AG08395 (cell line): ENCODE results near the gene TBC1D9B.
"Not testable (repeated sequence)": the region's sequence is repeated elsewhere in the genome, so short reads cannot be mapped to it uniquely, and the experiment has no call there.

ENCODE experiments used
- DNase-seq: peaks from one replicate; pipeline ENCODE4 v3.0.0; 2012; ENCODE audit warnings: mixed read lengths, low spot score

Gene TBC1D9B

DNA sequence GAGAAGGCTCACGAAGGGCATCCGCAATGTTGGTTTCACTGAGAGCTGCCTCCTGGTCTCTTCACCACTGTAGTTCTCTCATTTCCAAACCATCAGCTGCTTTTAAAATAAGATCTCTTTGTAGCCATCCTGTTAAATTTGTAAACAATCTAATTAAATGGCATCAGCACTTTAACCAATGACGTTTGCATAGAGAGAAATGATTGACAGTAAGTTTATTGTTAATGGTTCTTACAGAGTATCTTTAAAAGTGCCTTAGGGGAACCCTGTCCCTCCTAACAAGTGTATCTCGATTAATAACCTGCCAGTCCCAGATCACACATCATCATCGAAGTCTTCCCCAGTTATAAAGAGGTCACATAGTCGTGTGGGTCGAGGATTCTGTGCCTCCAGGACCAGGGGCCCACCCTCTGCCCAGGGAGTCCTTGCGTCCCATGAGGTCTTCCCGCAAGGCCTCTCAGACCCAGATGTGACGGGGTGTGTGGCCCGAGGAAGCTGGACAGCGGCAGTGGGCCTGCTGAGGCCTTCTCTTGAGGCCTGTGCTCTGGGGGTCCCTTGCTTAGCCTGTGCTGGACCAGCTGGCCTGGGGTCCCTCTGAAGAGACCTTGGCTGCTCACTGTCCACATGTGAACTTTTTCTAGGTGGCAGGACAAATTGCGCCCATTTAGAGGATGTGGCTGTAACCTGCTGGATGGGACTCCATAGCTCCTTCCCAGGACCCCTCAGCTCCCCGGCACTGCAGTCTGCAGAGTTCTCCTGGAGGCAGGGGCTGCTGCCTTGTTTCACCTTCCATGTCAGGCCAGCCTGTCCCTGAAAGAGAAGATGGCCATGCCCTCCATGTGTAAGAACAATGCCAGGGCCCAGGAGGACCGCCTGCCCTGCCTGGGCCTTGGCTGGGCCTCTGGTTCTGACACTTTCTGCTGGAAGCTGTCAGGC is 70.4 kb downstream of the TBC1D9B start:
- no peak for DNase-seq

- no peak for DNase-seq
Observed at GRCh38 chr5:179836225-179837019, 71.3 kb downstream of the TBC1D9B start.

DNA sequence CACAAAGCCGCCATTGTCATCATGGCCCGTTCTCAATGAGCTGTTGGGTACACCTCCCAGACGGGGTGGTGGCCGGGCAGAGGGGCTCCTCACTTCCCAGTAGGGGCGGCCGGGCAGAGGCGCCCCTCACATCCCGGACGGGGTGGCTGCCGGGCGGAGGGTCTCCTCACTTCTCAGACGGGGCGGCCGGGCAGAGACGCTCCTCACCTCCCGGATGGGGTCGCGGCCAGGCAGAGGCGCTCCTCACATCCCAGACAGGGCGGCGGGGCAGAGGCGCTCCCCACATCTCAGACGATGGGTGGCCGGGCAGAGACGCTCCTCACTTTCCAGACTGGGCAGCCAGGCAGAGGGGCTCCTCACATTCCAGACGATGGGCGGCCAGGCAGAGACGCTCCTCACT is 72.8 kb downstream of the TBC1D9B start:
- not testable (repeated sequence) for DNase-seq

- DNase-seq, result no peak
Observed at GRCh38 chr5:179834120-179834519, 73.6 kb downstream of the TBC1D9B start.

DNA sequence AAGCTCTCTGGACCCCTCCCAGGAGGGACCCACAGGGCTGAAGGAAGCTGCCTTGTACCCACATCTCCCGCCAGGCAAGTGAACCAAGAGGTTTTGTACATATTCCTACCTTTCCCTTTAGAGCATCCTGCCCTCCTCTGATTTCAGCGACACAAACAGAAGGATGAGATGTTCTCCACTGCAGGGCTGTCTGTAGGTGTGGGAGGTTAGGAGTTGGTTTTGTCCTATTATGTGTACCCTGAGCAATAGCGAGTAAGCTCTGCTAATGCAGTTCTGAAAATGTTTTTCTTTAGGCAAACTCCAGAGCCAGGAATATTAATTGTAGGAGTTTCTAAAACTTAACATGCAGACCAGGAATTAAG is 74.0 kb downstream of the TBC1D9B start:
- no peak for DNase-seq

- DNase-seq, result no peak
Observed at GRCh38 chr5:179833056-179833708, 74.5 kb downstream of the TBC1D9B start.

DNA sequence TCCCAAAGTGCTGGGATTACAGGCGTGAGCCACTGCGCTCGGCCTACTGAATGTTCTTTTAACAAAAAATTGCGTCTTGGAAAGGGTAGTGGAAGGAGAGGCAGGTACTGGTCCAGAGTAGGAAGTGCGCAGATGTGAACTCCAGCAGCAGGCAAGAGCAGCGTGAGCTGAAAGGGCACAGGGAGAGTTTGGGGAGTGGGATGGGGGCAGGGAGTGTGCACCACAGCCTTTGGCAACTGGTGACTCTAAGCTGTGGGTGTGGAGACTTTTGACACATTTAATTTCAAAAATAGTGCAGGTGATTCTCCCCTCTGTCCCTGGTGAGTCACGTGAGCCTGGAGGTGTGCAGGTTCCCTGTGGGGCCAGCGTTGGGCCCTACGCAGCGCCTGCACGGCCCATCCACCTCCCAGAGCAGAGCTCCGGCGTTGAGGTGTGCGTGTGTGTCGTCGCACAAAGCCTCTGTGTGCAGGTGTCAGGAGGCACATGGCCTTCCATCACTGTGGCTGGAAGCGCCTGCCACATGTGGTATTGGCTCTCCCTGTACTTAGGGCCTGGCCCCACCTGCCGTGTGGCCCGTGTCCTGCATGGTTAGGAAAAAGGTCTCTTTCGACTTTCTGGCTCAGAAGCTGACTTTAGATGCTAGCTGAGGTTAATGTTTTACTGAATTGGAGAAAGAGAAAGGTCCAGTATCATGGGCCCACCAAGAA is 75.5 kb downstream of the TBC1D9B start:
- DNase-seq, result no peak

DNA sequence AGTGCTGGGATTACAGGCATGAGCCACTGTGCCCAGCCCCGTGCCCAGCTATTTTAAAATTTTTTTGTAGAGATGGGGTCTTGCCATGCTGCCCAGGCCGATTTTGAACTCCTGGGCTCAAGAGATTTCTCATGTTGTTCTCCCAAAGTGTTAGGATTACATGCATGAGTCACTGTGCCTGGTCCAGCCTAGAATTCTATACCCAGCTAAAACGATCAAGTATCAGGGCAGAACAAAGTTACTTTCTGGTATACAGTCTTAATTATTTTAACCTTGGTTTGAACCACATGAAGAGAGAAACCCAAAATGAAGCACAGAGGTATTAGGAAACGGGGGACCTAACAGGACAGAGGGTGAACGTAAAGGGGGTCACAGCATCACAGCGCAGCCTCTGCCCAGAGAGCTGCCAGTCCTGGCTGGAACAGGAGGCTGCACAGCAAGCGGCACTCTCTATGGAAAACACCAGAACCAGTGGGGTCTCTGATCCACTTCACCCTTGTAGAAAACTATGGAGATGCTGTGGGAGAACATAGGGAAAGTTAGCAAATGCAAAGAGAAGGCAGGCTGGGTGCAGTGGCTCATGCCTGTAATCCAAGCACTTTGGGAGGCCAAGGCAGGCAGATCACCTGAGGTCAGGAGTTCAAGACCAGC is 76.8 kb downstream of the TBC1D9B start:
- DNase-seq, result no peak

GRCh38 chr5:179829732-179830435 is 77.8 kb downstream of the TBC1D9B start:
- no peak for DNase-seq

- DNase-seq, result no peak
Observed at GRCh38 chr5:179828756-179829421, 78.8 kb downstream of the TBC1D9B start.

- DNase-seq, result peak; percentile 40
Observed at GRCh38 chr5:179827680-179828079, 80.0 kb downstream of the TBC1D9B start.

GRCh38 chr5:179825655-179826182 is 82.0 kb downstream of the TBC1D9B start:
- DNase-seq, result peak; percentile 41

- no peak for DNase-seq
Observed at GRCh38 chr5:179824745-179825112, 83.0 kb downstream of the TBC1D9B start.

- DNase-seq, result no peak
Observed at GRCh38 chr5:179823937-179824744, 83.6 kb downstream of the TBC1D9B start.

GRCh38 chr5:179822444-179822990 is 85.2 kb downstream of the TBC1D9B start:
- no peak for DNase-seq

DNA sequence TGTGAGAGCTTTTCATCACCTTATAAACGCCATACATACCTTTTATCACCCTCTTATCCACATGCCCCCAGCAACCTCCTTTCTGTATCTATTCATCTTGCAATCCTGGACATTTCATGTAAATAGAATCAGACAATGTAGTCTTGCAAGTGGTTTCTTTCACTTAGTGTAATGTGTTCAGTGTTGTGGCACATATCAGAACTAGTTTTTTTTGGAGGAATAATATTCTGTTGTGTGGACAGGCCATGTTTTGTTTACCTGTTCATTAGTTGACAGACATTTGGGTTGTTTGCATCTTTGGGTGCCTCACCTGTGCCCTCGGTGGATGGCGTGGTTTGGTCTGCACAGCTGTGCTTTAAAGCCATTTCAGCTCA is 85.7 kb downstream of the TBC1D9B start:
- no peak for DNase-seq

- peak; percentile 98 for DNase-seq
Observed at GRCh38 chr5:179821298-179822058, 86.2 kb downstream of the TBC1D9B start.
